ENCODE measurements around the gene CBX3. TPM values are rescaled to one million over a fixed set of nuclear protein-coding genes. Genes with fewer than 3 reads are reported as not detected.
"Not testable (repeated sequence)": the region's sequence is repeated elsewhere in the genome, so short reads cannot be mapped to it uniquely, and the experiment has no call there.

Gene CBX3
- total RNA-seq, 1 experiment from 2014 or later: 215 TPM

DNA sequence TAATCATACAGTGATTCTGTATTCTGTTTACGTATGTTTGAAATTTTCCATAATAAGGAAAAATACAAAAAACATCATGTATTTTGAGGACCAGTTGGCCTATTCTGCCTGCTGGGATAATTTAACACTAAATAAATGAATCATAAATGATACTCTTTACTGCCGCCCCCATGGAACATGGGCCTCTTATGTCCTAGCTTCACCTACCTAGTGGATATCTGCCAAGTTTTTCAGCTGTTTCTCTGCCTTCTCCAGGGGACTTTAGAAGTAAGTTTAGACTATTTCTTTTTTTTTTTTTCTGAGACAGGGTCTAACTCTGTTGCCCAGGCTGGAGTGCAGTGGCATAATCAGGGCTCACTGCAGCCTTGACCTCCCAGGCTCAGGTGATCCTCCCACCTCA is 39.1 kb upstream of the CBX3 start:
- Mint-ChIP-seq H3K4me1 (ENCODE audit: low read depth, unreplicated experiment) (peaks cover 33% of the 10 kb centered on the region), H3K4me3 (ENCODE audit: unreplicated experiment) (no peak overlapping the region), H3K36me3 (ENCODE audit: insufficient read depth, unreplicated experiment) (peaks cover 15% of the 10 kb centered on the region), H3K27ac (ENCODE audit: unreplicated experiment) (no peak overlapping the region), H3K9me3 (ENCODE audit: unreplicated experiment) (no peaks in the 10 kb centered on the region), H3K27me3 (ENCODE audit: insufficient read depth, unreplicated experiment) (no peaks in the 10 kb centered on the region)
- TF ChIP-seq, protein P1, sequence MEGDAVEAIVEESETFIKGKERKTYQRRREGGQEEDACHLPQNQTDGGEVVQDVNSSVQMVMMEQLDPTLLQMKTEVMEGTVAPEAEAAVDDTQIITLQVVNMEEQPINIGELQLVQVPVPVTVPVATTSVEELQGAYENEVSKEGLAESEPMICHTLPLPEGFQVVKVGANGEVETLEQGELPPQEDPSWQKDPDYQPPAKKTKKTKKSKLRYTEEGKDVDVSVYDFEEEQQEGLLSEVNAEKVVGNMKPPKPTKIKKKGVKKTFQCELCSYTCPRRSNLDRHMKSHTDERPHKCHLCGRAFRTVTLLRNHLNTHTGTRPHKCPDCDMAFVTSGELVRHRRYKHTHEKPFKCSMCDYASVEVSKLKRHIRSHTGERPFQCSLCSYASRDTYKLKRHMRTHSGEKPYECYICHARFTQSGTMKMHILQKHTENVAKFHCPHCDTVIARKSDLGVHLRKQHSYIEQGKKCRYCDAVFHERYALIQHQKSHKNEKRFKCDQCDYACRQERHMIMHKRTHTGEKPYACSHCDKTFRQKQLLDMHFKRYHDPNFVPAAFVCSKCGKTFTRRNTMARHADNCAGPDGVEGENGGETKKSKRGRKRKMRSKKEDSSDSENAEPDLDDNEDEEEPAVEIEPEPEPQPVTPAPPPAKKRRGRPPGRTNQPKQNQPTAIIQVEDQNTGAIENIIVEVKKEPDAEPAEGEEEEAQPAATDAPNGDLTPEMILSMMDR (IDR thresholded peaks at IDR 0.05; ENCODE audit: insufficient read depth in 1 of 2, low read depth in 1 of 2, low read length in 1 of 2, severe bottlenecking in 1 of 2, unreplicated experiment in 1 of 2): no peak
- ChIA-PET POLR2A (no interaction called here), CTCF (interaction anchor here (1.5 kb wide), 1 partner anchor 71 kb away, joined by 3 read pairs; no protein-coding TSS in a partner anchor)
- BruUV-seq (replicated peaks): no TSS peak
- intact Hi-C loops (cut with micrococcal nuclease; ENCODE audit: unreplicated experiment): no loop called here
- H3K27me3 ChIP-seq (replicated peaks; ENCODE audit: control insufficient read depth, insufficient read depth, low read length): no peaks in the 10 kb centered on the region
- peaks cover 50% of the 10 kb centered on the region for H3K4me1 ChIP-seq
- no peak for DNase-seq
- H3K36me3 ChIP-seq (ENCODE audit: control insufficient read depth, insufficient read depth, low read length): no peaks in the 10 kb centered on the region
- H3K9me3 ChIP-seq: no peaks in the 10 kb centered on the region
- no peak overlapping the region for H3K4me3 ChIP-seq (ENCODE audit: low read depth, low read length)

DNA sequence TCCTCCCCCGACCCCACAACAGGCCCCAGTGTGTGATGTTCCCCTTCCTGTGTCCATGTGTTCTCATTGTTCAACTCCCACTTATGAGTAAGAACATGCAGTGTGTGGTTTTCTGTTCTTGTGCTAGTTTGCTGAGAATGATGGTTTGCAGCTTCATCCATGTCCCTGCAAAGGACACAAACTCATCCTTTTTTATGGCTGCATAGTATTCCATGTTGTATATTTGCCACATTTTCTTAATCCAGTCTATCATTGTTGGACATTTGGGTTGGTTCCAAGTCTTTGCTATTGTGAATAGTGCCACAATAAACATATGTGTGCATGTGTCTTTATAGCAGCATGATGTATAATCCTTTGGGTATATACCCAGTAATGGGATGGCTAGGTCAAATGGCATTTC is 37.7 kb upstream of the CBX3 start:
- POLR2A ChIA-PET; H3K36me3 ChIP-seq (ENCODE audit: control insufficient read depth, insufficient read depth, low read length); H3K27me3 Mint-ChIP-seq (ENCODE audit: insufficient read depth, unreplicated experiment); BruUV-seq (replicated peaks); CTCF ChIA-PET; H3K4me3 ChIP-seq (ENCODE audit: low read depth, low read length); H3K27me3 ChIP-seq (replicated peaks; ENCODE audit: control insufficient read depth, insufficient read depth, low read length); H3K4me3 Mint-ChIP-seq (ENCODE audit: unreplicated experiment); H3K9me3 Mint-ChIP-seq (ENCODE audit: unreplicated experiment); DNase-seq; H3K9me3 ChIP-seq; intact Hi-C loops (cut with micrococcal nuclease; ENCODE audit: unreplicated experiment); H3K36me3 Mint-ChIP-seq (ENCODE audit: insufficient read depth, unreplicated experiment); H3K27ac Mint-ChIP-seq (ENCODE audit: unreplicated experiment): not testable (repeated sequence)
- H3K4me1 Mint-ChIP-seq (ENCODE audit: low read depth, unreplicated experiment): peaks cover 19% of the 10 kb centered on the region
- H3K4me1 ChIP-seq: peaks cover 40% of the 10 kb centered on the region

DNA sequence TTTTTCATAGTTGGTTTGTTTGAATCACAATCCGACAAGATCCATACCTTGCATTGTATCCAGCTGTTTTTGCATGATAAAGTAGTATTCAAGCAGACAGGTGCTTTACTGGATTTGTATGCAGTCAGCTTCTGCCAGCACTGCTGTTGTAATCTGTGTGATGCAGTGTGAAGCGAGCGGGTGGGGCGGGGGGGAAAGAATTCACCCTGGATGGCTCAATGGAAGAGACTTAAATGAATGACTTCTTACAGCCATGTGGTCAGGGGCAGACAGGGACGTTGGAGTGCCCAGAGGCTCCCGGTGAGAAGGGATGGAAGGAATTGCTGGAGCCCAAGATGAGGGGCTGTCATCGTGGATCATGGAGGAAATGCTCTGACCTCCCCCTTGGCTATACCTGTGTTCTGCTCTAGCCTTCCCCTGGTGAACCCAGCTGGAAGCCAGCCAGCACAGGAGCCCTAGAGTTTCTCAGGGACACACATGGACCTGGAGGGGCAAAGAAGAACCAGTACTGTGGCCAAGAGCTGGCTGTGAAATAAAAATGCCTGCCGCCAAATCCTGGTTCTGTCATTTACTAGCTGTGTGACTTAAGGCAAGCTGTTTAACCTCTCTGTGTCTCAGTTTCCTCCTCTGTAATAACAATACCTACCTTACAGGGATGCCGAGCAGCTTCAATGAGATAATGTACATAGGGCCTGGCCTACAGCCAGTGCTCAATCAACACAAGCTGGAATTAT is 35.4 kb upstream of the CBX3 start:
- BruUV-seq (replicated peaks): no TSS peak
- H3K36me3 ChIP-seq (ENCODE audit: control insufficient read depth, insufficient read depth, low read length): no peaks in the 10 kb centered on the region
- peaks cover 25% of the 10 kb centered on the region for H3K4me1 ChIP-seq
- intact Hi-C loops (cut with micrococcal nuclease; ENCODE audit: unreplicated experiment): no loop called here
- Mint-ChIP-seq H3K27me3 (ENCODE audit: insufficient read depth, unreplicated experiment) (no peaks in the 10 kb centered on the region), H3K36me3 (ENCODE audit: insufficient read depth, unreplicated experiment) (peaks cover 5% of the 10 kb centered on the region), H3K9me3 (ENCODE audit: unreplicated experiment) (no peaks in the 10 kb centered on the region), H3K4me1 (ENCODE audit: low read depth, unreplicated experiment) (peaks cover 10% of the 10 kb centered on the region), H3K27ac (ENCODE audit: unreplicated experiment) (peak overlapping the region; percentile 55), H3K4me3 (ENCODE audit: unreplicated experiment) (no peak overlapping the region)
- ChIA-PET POLR2A (interaction anchor here (0.6 kb wide), 1 partner anchor 45 kb away, joined by 3 read pairs; no protein-coding TSS in a partner anchor), CTCF (interaction anchor here (1.8 kb wide), 1 partner anchor 10 kb away, joined by 4 read pairs; no protein-coding TSS in a partner anchor)
- TF ChIP-seq, protein P1 (IDR thresholded peaks at IDR 0.05; ENCODE audit: insufficient read depth in 1 of 2, low read depth in 1 of 2, low read length in 1 of 2, severe bottlenecking in 1 of 2, unreplicated experiment in 1 of 2): no peak
- no peaks in the 10 kb centered on the region for H3K27me3 ChIP-seq (replicated peaks; ENCODE audit: control insufficient read depth, insufficient read depth, low read length)
- DNase-seq: no peak
- no peak overlapping the region for H3K4me3 ChIP-seq (ENCODE audit: low read depth, low read length)
- no peaks in the 10 kb centered on the region for H3K9me3 ChIP-seq
